HG03139 (cell line): ENCODE data around the gene PCDHB7.
"Not testable (repeated sequence)": the region's sequence is repeated elsewhere in the genome, so short reads cannot be mapped to it uniquely, and the experiment has no call there.

Source experiments
- ATAC-seq: cut with Tn5 transposase; IDR thresholded peaks from one replicate; pipeline ENCODE4 v1.9.1; 2021; ENCODE audit not compliant: unreplicated experiment

PCDHB7 gene

DNA sequence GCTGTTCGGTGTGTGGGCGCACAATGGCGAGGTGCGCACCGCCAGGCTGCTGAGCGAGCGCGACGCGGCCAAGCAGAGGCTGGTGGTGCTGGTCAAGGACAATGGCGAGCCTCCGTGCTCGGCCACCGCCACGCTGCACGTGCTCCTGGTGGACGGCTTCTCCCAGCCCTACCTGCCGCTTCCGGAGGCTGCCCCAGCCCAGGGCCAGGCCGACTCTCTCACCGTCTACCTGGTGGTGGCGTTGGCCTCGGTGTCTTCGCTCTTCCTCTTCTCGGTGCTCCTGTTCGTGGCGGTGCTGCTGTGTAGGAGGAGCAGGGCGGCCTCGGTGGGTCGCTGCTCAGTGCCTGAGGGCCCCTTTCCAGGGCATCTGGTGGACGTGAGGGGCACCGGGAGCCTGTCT, 7.4 kb downstream of the PCDHB7 start:
- ATAC-seq: not testable (repeated sequence)

DNA sequence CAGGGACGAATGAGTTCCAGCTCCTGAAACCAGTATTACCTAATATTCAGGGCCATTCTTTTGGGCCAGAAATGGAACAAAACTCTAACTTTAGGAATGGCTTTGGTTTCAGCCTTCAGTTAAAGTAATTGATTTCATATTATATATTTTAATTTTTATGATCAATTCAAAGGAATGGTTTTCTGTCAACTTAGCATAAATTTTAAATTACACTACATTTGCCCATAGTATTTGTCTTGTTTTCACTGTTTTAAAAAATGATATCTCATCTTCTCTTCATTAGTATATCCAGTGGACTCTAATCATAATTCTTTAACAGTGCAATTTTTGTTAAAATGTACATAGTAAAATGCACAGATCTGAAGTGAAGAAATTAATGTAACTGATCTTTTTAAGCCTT, 7.9 kb downstream of the PCDHB7 start:
- ATAC-seq: no peak

DNA sequence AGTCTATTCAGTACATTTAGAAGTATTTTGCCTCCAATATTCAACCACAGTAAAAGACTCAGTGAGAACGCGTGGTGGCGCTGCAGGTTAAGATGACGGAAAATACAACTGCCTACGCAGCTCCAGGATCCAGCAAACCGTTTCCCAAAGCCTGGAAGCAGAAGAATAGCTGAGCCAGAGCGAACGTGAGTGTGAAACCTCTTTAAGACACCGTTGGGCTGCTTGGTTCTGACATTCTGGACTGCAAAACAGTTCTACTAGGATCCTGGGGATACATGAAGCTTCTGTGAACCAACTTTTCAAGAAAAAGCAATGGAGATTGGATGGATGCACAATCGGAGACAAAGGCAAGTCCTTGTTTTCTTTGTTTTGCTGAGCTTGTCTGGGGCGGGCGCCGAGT, 9.8 kb downstream of the PCDHB7 start, which contains the start of gene PCDHB16:
TSS of gene PCDHB16 (plus strand) at position 140 of the 400 bp plus-strand sequence. CDS start at position 313, 173 bp downstream.
- ATAC-seq: no peak

DNA sequence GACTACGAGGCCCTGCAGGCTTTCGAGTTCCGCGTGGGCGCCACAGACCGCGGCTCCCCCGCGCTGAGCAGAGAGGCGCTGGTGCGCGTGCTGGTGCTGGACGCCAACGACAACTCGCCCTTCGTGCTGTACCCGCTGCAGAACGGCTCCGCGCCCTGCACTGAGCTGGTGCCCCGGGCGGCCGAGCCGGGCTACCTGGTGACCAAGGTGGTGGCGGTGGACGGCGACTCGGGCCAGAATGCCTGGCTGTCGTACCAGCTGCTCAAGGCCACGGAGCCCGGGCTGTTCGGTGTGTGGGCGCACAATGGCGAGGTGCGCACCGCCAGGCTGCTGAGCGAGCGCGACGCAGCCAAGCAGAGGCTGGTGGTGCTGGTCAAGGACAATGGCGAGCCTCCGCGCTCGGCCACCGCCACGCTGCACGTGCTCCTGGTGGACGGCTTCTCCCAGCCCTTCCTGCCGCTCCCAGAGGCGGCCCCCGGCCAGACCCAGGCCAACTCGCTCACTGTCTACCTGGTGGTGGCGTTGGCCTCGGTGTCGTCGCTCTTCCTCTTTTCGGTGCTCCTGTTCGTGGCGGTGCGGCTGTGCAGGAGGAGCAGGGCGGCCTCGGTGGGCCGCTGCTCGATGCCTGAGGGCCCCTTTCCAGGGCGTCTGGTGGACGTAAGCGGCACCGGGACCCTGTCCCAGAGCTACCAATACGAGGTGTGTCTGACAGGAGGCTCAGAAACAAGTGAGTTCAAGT, 11.8 kb downstream of the PCDHB7 start:
- not testable (repeated sequence) for ATAC-seq

DNA sequence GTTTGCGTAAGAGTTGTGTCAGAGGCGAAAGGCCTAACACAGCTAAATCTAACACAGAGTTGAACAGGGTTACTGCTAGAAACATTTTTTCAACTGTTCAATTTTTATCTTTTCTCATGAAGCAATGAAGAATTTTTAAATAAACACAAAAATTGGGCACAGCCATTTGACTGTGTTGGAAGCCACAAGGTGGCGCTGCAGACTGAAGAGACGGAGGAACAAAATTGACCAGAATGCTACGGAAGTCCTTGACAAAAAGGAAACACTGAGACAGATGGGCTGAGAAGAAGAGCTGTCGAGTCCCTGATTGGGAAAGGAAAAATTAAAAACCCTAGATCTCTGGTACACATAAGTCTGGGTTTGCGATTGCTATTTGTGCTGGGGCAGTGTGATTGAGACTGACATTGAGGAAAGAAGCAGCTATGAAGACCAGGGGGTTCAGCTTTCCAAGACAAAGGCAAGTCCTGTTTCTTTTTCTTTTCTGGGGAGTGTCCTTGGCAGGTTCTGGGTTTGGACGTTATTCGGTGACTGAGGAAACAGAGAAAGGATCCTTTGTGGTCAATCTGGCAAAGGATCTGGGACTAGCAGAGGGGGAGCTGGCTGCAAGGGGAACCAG, 14.6 kb downstream of the PCDHB7 start, which contains the start of gene PCDHB9:
TSS of gene PCDHB9 (plus strand) at position 265 of the 616 bp plus-strand sequence. CDS start at position 423, 158 bp downstream.
- no peak for ATAC-seq

DNA sequence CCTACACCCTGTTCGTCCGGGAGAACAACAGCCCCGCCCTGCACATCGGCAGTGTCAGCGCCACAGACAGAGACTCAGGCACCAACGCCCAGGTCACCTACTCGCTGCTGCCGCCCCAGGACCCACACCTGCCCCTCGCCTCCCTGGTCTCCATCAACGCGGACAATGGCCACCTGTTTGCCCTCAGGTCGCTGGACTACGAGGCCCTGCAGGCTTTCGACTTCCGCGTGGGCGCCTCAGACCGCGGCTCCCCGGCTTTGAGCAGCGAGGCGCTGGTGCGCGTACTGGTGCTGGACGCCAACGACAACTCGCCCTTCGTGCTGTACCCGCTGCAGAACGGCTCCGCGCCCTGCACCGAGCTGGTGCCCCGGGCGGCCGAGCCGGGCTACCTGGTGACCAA, 16.2 kb downstream of the PCDHB7 start:
- ATAC-seq: not testable (repeated sequence)

DNA sequence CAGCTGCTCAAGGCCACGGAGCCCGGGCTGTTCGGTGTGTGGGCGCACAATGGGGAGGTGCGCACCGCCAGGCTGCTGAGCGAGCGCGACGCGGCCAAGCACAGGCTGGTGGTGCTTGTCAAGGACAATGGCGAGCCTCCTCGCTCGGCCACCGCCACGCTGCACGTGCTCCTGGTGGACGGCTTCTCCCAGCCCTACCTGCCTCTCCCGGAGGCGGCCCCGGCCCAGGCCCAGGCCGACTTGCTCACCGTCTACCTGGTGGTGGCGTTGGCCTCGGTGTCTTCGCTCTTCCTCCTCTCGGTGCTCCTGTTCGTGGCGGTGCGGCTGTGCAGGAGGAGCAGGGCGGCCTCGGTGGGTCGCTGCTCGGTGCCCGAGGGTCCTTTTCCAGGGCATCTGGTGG, 16.7 kb downstream of the PCDHB7 start:
- not testable (repeated sequence) for ATAC-seq

DNA sequence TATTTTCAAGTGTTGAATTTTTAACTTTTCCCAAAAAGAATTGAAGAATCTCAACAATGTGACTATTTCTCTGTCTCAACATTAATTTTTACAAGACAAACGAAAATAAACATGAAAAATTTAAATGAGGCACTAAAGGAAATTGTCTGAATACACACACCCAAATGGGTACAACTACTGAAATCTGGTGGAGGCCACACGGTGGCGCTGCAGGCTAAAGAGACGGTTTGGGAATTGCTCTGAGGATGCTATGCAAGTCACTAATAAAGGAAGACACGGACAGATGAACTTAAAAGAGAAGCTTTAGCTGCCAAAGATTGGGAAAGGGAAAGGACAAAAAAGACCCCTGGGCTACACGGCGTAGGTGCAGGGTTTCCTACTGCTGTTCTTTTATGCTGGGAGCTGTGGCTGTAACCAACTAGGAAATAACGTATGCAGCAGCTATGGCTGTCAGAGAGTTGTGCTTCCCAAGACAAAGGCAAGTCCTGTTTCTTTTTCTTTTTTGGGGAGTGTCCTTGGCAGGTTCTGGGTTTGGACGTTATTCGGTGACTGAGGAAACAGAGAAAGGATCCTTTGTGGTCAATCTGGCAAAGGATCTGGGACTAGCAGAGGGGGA, 19.8 kb downstream of the PCDHB7 start, which contains the start of gene PCDHB10:
TSS of gene PCDHB10 (plus strand) at position 244 of the 616 bp plus-strand sequence. CDS start at position 444, 200 bp downstream.
- no peak for ATAC-seq

DNA sequence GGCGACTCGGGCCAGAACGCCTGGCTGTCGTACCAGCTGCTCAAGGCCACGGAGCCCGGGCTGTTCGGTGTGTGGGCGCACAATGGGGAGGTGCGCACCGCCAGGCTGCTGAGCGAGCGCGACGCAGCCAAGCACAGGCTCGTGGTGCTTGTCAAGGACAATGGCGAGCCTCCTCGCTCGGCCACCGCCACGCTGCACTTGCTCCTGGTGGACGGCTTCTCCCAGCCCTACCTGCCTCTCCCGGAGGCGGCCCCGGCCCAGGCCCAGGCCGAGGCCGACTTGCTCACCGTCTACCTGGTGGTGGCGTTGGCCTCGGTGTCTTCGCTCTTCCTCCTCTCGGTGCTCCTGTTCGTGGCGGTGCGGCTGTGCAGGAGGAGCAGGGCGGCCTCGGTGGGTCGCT, 21.9 kb downstream of the PCDHB7 start:
- not testable (repeated sequence) for ATAC-seq

DNA sequence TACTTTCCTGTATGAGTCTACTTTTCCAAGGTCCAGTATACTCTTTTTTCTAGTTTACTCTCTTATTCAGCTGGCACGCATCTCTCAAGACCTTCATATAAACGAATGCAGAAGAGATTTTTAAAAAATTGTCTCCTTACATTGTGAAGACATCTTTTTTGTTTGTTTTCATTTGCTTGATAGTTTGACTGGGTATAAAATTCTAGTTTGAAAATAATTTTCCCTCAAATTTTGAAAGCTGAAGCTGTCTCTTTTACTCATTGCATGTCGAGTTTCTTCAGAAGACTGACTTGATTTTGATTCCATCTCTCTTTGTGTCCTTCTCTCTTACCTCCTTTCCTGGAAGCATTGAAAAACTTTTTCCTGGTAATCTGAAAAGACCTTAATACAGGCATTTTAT, 23.9 kb downstream of the PCDHB7 start:
- ATAC-seq: no peak

DNA sequence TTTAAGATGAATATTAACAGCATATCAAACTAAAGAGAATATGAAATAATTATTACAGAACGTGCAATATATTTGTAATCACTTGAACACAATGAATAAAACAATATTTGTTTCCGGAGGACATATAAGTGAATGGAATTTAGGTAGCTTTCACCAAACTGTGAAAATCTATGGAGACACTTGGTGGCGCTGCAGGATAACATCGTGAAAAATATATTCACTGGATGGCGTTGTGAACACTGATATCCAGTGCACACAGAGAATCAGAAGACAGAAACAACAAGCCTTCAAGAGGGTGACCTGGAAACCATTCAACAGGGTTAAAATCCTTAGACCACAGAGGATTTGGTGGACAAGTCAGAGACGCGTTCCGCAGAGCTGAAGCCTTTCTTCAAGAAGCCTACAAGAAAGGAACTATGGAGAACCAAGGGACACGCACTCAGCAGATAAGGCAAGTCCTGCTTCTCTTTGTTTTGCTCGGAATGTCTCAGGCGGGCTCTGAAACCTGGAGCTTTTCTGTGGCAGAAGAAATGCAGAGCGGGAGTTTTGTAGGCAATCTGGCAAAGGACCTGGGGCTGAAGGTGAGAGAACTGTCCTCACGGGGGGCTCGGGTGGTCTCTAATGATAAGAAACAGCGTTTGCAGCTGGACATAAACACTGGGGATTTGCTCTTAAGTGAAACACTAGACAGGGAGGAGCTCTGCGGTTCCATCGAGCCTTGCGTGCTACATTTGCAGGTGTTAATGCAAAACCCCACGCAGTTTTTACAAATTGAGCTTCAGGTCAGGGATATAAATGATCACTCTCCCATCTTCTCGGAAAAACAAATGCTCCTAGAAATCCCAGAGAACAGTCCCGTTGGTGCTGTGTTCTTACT, 27.2 kb downstream of the PCDHB7 start, which contains the start of gene PCDHB11:
TSS of gene PCDHB11 (plus strand) at position 269 of the 877 bp plus-strand sequence. CDS start at position 417, 148 bp downstream.
- no peak for ATAC-seq

DNA sequence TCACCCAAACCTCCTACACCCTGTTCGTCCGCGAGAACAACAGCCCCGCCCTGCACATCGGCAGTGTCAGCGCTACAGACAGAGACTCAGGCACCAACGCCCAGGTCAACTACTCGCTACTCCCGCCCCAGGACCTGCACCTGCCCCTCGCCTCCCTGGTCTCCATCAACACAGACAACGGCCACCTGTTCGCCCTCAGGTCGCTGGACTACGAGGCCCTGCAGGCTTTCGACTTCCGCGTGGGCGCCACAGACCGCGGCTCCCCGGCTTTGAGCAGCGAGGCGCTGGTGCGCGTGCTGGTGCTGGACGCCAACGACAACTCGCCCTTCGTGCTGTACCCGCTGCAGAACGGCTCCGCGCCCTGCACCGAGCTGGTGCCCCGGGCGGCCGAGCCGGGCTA, 28.7 kb downstream of the PCDHB7 start:
- ATAC-seq: not testable (repeated sequence)

DNA sequence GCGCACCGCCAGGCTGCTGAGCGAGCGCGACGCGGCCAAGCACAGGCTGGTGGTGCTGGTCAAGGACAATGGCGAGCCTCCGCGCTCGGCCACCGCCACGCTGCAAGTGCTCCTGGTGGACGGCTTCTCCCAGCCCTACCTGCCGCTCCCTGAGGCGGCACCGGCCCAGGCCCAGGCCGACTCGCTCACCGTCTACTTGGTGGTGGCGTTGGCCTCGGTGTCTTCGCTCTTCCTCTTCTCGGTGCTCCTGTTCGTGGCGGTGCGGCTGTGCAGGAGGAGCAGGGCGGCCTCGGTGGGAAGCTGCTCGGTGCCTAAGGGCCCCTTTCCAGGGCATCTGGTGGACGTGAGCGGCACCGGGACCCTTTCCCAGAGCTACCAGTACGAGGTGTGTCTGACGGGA, 29.2 kb downstream of the PCDHB7 start:
- ATAC-seq: not testable (repeated sequence)

DNA sequence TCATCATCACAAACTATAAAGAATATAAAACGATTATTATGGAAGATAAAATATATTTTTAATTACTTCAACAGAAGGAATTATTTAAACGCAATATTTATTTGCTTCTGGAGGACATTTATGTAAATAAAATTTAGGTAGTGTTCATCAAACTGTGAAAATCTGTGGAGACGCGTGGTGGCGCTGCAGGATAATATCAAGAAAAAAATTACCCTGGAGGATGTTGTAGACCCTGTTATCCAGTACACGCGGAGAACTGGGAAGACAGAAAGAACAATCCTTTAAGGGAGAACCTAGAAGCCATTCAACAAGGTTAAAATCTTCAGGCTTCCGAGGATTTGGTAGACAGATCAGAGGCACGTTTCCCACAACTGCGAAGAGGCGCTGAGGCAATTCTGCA, 36.0 kb downstream of the PCDHB7 start, which contains the start of gene PCDHB12:
TSS of gene PCDHB12 (plus strand) at position 242 of the 400 bp plus-strand sequence. CDS start 189 bp downstream, outside the sequence.
- no peak for ATAC-seq

DNA sequence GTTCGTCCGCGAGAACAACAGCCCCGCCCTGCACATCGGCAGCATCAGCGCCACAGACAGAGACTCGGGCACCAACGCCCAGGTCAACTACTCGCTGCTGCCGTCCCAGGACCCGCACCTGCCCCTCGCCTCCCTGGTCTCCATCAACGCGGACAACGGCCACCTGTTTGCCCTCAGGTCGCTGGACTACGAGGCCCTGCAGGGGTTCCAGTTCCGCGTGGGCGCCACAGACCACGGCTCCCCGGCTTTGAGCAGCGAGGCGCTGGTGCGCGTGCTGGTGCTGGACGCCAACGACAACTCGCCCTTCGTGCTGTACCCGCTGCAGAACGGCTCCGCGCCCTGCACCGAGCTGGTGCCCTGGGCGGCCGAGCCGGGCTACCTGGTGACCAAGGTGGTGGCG, 37.8 kb downstream of the PCDHB7 start:
- not testable (repeated sequence) for ATAC-seq

DNA sequence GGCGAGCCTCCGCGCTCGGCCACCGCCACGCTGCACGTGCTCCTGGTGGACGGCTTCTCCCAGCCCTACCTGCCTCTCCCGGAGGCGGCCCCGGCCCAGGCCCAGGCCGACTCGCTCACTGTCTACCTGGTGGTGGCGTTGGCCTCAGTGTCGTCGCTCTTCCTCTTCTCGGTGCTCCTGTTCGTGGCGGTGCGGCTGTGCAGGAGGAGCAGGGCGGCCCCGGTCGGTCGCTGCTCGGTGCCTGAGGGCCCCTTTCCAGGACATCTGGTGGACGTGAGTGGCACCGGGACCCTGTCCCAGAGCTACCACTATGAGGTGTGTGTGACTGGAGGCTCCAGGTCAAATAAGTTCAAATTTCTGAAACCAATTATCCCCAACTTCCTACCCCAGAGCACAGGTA, 38.4 kb downstream of the PCDHB7 start:
- ATAC-seq: not testable (repeated sequence)

DNA sequence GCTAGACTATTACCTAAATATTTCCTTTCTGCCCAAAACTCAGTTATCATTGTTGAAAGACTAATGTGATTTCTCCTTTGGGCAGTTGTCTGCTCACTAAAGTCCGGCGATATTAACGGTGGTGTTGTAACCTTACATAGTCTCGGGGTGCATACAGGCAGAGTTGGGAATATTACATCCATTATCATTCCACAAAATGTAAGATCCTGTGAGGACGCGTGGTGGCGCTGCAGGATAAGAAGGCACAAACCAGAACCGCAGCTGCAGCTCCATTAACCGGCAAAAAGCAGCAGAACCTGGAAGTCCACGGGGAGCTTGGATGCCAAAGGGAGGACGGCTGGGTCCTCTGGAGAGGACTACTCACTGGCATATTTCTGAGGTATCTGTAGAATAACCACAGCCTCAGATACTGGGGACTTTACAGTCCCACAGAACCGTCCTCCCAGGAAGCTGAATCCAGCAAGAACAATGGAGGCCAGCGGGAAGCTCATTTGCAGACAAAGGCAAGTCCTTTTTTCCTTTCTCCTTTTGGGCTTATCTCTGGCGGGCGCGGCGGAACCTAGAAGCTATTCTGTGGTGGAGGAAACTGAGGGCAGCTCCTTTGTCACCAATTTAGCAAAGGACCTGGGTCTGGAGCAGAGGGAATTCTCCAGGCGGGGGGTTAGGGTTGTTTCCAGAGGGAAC, 41.4 kb downstream of the PCDHB7 start, which contains the start of gene PCDHB13:
TSS of gene PCDHB13 (plus strand) at position 264 of the 684 bp plus-strand sequence. CDS start at position 469, 205 bp downstream.
- not testable (repeated sequence) for ATAC-seq

DNA sequence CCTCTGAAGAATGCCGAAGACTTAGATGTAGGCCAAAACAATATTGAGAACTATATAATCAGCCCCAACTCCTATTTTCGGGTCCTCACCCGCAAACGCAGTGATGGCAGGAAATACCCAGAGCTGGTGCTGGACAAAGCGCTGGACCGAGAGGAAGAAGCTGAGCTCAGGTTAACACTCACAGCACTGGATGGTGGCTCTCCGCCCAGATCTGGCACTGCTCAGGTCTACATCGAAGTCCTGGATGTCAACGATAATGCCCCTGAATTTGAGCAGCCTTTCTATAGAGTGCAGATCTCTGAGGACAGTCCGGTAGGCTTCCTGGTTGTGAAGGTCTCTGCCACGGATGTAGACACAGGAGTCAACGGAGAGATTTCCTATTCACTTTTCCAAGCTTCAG, 42.1 kb downstream of the PCDHB7 start:
- ATAC-seq: not testable (repeated sequence)

DNA sequence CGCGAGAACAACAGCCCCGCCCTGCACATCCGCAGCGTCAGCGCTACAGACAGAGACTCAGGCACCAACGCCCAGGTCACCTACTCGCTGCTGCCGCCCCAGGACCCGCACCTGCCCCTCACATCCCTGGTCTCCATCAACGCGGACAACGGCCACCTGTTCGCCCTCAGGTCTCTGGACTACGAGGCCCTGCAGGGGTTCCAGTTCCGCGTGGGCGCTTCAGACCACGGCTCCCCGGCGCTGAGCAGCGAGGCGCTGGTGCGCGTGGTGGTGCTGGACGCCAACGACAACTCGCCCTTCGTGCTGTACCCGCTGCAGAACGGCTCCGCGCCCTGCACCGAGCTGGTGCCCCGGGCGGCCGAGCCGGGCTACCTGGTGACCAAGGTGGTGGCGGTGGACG, 43.1 kb downstream of the PCDHB7 start:
- not testable (repeated sequence) for ATAC-seq

DNA sequence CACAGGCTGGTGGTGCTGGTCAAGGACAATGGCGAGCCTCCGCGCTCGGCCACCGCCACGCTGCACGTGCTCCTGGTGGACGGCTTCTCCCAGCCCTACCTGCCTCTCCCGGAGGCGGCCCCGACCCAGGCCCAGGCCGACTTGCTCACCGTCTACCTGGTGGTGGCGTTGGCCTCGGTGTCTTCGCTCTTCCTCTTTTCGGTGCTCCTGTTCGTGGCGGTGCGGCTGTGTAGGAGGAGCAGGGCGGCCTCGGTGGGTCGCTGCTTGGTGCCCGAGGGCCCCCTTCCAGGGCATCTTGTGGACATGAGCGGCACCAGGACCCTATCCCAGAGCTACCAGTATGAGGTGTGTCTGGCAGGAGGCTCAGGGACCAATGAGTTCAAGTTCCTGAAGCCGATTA, 43.6 kb downstream of the PCDHB7 start:
- ATAC-seq: not testable (repeated sequence)
